NCI-H1694 treated with DMSO at 0.1 percent for 48 hours (cell line): ENCODE measurements around the gene CITED1.

Experiments
- DNase-seq: peaks from one replicate; lab custom pipeline; 2025; lab: John Stamatoyannopoulos, UW

CITED1 gene

DNA sequence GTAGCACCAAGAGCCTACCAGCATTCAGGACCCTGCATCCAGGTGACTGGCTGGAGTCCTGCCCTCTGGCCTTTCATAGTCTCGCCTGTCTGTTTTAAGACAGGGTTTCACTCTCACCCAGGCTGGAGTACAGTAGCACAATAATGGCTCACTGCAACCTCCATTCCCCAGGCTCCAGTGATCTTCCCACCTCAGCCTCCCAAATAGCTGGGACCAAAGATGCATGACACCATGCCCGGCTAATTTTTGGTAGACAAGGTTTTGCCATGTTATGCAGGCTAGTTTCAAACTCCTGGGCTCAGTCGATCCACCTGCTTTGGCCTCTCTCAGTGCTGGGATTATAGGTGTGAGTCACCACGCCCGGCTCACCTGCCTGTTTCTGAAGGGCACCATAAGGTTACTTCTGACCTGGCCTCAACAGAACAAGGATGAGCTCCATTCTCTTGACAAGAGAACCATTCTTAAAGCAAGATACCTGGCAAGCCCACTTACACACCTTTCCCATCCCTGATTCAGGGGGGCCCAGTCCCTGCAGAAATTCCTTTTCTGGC lies 35.3 kb downstream of the CITED1 start:
- no peak for DNase-seq

DNA sequence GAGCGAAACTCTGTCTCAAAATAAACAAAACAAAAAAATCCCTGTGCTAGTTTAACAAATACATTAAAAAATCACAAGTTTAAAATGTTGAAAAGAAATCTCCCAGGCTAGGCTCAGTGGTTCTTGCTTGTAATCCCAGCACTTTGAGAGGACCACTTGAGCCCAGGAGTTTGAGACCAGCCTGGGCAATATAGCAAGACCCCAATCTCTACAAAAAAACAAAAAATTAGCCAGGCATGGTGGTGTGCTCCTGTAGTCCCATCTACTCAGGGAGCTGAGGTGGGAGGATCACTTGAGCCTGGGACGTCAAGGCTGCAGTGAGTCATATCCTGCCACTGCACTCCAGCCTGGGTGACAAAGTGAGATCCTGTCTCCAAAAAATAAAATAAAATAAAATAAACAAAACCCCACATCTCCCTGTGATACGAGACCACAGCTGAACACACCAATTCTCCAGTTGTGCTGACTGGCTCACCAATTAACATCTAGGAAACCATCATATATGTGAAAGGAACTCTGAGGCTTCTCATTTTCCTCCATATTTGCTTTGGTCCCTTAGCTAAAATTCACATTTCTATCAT lies 36.0 kb downstream of the CITED1 start:
- no peak for DNase-seq

DNA sequence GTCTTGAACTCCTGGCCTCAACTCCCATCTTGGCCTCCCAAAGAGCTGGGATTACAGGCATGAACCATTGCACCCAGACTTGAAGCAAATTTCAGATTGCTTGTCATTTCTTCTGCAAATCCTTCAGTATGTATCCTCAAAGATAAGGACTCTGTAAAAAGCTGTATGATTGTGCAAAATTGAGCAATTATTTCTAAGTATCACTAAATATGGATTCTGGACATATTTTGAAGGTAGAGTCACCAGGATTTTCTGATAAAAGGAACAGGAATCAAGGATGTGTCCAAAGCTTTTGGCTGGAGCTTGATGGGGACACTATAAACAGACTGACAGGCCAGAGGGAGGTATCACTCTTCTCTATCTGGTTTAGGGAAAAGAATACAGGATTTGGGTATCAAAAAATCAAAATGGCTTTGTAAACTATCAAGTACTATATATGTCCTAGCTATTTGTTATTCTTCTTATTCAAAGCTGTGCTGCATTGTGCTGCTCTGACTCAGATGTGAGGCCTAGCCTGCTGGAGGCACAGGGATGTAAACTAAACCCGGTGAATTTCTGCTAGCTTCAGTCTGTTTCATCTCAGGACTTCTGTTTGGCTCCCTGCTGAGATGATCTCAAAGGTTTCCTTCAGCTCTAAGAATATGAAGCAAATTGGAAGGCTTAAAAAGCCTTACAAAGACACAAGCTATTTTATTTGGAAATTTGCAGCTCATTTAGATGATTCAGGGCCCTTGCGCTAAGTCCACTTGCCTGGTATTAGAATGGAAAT lies 36.9 kb downstream of the CITED1 start:
- DNase-seq: no peak

DNA sequence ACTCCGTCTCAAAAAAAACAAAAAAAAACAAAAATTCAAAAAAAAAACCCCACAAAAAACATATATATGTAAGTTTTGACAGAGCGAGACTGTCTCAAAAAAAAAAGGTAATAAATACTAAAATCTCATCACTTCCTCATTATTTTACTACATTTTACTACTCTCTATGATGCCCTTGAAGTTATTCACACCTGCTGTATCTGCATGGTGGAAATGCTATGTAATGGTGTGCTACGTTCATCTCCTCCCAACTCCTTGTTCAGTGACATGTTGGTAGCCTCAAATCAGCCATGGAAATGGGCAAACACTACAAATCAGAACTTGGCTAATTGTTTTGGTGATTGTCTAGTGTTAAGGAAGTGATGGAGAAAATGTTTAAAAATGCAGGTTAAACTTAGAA lies 40.5 kb downstream of the CITED1 start:
- no peak for DNase-seq

DNA sequence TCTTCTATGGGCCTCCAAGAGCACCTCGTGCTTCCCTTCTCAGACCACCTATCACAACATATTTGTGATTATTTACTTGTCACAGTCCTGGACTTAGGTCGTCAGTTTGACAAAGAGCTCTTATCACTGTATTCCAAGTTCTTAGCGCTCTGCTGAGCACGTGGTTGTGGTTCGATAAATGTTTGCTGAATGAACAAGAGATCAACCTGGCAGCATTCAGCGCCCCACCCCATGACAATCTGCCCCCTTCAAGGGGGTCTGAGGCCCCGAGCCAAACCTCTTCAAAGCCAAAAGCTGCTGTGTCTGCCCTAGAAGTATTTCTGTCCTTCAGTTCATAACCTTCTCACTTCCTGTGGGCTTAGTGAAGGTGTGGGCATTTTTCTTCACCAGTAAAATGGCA lies 43.6 kb downstream of the CITED1 start:
- no peak for DNase-seq

DNA sequence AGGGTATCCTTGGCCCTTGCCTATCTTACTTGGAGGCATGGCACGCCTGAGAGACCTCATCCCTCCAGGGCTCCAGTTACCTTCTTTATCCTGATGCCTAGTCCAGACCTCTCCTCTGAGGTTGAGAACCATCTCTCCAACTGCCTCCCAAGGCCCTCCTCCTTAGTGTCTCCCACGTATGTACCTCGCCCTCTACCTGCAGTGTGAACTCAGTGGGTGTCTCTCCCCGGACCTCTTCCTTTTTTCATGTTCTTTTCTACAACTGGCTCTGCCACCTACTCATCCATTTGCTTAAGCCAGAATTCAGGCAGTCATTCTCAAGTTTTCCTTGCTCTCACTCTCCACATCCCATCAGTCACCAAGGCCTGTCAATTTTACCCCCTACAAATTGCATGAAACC lies 45.3 kb downstream of the CITED1 start:
- DNase-seq: no peak

DNA sequence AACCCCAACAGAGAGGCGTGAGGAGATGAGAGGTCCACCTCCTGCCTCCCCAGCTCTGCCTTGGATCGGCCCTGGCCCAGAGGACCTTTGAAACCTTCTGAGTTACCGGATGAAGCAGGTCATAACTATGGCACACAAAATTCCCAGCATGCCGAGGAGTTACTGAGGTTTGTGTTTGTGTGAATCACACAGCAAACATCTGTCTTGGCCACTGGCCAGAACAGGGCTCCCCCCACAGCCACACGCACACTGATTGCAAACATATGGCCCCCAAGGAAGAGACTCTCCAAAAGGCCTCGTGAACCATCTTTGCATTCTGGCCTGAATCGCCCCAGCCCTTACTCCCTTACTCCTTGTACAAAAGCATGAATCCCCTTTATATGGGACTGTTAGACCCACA lies 47.5 kb downstream of the CITED1 start:
- DNase-seq: no peak

DNA sequence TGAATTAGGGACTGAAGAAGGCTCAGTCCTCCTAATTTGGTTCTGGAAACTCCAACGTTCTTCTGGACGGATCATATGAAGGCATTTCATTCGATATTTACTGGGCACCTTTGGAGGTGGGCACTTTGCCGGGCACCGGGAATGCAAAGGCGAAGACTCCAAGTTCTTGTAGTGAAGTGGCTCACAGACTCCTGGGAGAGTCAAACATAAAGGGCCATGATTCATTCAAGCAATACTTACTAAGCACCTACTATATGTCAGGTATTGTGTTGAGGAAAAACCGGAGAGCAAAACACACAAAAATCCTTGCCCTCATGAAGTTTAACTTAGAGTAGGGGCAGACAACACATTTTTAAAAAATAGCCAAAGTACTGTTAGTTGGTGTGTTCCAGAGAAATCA lies 49.9 kb downstream of the CITED1 start:
- no peak for DNase-seq

DNA sequence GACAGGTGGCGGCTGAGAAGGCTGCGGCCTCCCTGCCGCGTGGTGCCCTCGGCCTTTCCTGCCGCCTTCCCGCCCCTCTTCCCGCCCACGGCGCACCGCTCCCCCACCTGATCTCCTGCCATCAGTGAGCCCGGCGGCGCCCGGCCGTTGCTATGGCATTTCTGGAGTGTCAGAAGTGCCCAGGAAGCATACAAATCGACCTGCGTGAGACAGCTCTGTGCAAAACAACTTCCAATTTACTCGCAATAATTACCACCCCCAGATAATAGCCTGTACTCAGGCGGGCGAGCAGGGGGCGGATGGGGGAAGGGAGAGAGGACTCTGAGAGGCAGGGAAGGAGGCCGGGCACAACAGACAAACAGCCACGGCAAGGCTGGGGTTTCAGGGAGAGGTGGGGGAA lies 50.3 kb downstream of the CITED1 start:
- DNase-seq: no peak

DNA sequence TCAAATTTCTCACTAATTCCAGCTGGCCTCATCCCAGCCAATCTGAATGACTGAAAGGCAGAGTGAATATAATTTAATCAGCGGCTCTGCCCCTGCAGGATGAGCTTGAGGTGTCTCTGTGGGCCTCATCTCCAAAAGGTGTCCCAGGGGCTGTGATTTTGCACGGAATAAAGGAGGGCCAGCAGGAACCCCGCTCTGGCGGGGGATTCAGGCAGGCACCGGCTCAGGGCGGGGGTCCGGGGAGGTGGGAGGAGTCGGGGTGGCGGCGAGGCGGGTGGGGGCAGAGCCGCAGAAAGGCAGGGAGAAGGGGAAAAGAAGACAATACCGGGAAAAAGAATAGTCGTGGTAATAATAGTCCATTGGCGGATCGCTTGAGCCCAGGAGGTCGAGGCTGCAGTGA lies 50.9 kb downstream of the CITED1 start:
- no peak for DNase-seq

DNA sequence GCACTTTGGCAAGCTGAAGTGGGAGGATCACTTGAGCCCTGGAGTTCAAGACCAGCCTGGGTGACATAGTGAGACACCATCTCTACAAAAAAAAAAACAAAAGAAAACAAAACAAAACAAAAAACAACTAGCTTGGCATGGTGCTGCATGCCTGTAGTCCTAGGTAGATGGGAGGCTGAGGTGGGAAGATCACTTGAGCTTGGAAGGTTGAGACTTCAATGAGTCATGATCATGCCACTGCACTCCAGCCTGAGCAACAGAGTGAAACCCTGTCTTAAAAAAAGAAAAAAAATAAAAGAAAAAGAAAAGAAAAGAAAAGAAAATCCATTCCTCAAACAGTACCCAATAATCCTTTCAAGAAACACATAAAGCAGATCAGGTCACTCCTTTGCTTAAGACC lies 52.0 kb downstream of the CITED1 start:
- DNase-seq: no peak
